LNCaP clone FGC (cell line): Measurements from ENCODE around the gene ZNRF4.
"Not testable (repeated sequence)": the region's sequence is repeated elsewhere in the genome, so short reads cannot be mapped to it uniquely, and the experiment has no call there.

Source experiments
- DNase-seq: peaks from one replicate; pipeline ENCODE4 v3.0.0-alpha.2; 2011; ENCODE audit warnings: low read depth
- H3K4me3 ChIP-seq: 2 replicates; pipeline ENCODE4 v1.5.1; 2011; ENCODE audit warnings: mild to moderate bottlenecking, low read depth, low read length, control low read depth
- CTCF ChIP-seq: IDR thresholded peaks from 2 replicates; pipeline ENCODE4 v1.5.1; 2012; ENCODE audit warnings: mild to moderate bottlenecking; ENCODE audit not compliant: control insufficient read depth, insufficient read depth; ENCODE audit errors: extremely low read depth

ZNRF4 gene

GRCh38 chr19:5455367-5456129 is at the start of gene ZNRF4:
Gene ZNRF4, plus strand, starts transcription at chr19:5455417. Its CDS starts 75 bp downstream, at chr19:5455492.
- no peak for DNase-seq
- TF ChIP-seq CTCF: no peak
- no peak within 1 kb of the TSS for H3K4me3 ChIP-seq

- not testable (repeated sequence) for H3K4me3 ChIP-seq, DNase-seq
Measured at GRCh38 chr19:5406198-5406597, 49.0 kb upstream of the ZNRF4 start.

GRCh38 chr19:5406816-5407215 is 48.4 kb upstream of the ZNRF4 start:
- no peak overlapping the region for H3K4me3 ChIP-seq
- DNase-seq: no peak
- no peak for TF ChIP-seq CTCF

GRCh38 chr19:5407356-5407755 is 47.9 kb upstream of the ZNRF4 start:
- DNase-seq: no peak
- no peak for TF ChIP-seq CTCF
- H3K4me3 ChIP-seq: no peak overlapping the region

- no peak for TF ChIP-seq CTCF
- H3K4me3 ChIP-seq: no peak overlapping the region
- no peak for DNase-seq
Measured at GRCh38 chr19:5417495-5418436, 37.5 kb upstream of the ZNRF4 start.

- no peak for TF ChIP-seq CTCF
- no peak overlapping the region for H3K4me3 ChIP-seq
- no peak for DNase-seq
Measured at GRCh38 chr19:5418677-5419076, 36.5 kb upstream of the ZNRF4 start.

- H3K4me3 ChIP-seq: no peak overlapping the region
- DNase-seq: no peak
- no peak for TF ChIP-seq CTCF
Measured at GRCh38 chr19:5420953-5421352, 34.3 kb upstream of the ZNRF4 start.
